Measurements from ENCODE around the gene NDRG3.
A peak's percentile ranks its signal among the peaks of the same experiment; 100 is the strongest.

NDRG3 gene

GRCh38 chr20:36770680-36771079, 24.8 kb upstream of the NDRG3 start:
- in situ Hi-C loops (cut with HindIII; ENCODE audit: low pct_ligation_motif_present, low pct_unique_long_range_greater_than_20kb, low sequenced_read_pairs), result no loop called here
- DNase-seq, result no peak

GRCh38 chr20:36768768-36769430, 23.0 kb upstream of the NDRG3 start:
- in situ Hi-C loops (cut with HindIII; ENCODE audit: low pct_ligation_motif_present, low pct_unique_long_range_greater_than_20kb, low sequenced_read_pairs), result no loop called here
- DNase-seq, result no peak

GRCh38 chr20:36761125-36761524, 15.2 kb upstream of the NDRG3 start:
- in situ Hi-C loops (cut with HindIII; ENCODE audit: low pct_ligation_motif_present, low pct_unique_long_range_greater_than_20kb, low sequenced_read_pairs), result no loop called here
- DNase-seq, result no peak

GRCh38 chr20:36760647-36761046, 14.8 kb upstream of the NDRG3 start:
- in situ Hi-C loops (cut with HindIII; ENCODE audit: low pct_ligation_motif_present, low pct_unique_long_range_greater_than_20kb, low sequenced_read_pairs), result no loop called here
- no peak for DNase-seq

- DNase-seq, result no peak
These were observed 12.4 kb upstream of the NDRG3 start for GRCh38 chr20:36758276-36758675.

GRCh38 chr20:36756496-36756895, 10.6 kb upstream of the NDRG3 start:
- in situ Hi-C loops (cut with HindIII; ENCODE audit: low pct_ligation_motif_present, low pct_unique_long_range_greater_than_20kb, low sequenced_read_pairs), result no loop called here
- DNase-seq, result no peak

More at GRCh38 chr20:36758276-36758675, 12.4 kb upstream of the NDRG3 start:
- in situ Hi-C loops (cut with HindIII; ENCODE audit: low pct_ligation_motif_present, low pct_unique_long_range_greater_than_20kb, low sequenced_read_pairs), result no loop called here

- in situ Hi-C loops (cut with HindIII; ENCODE audit: low pct_ligation_motif_present, low pct_unique_long_range_greater_than_20kb, low sequenced_read_pairs), result no loop called here
- DNase-seq, result peak; percentile 80
These were observed 8.8 kb upstream of the NDRG3 start for GRCh38 chr20:36754656-36755222.

- in situ Hi-C loops (cut with HindIII; ENCODE audit: low pct_ligation_motif_present, low pct_unique_long_range_greater_than_20kb, low sequenced_read_pairs), result no loop called here
- DNase-seq, result no peak
These were observed 6.7 kb upstream of the NDRG3 start for GRCh38 chr20:36752582-36752981.

- in situ Hi-C loops (cut with HindIII; ENCODE audit: low pct_ligation_motif_present, low pct_unique_long_range_greater_than_20kb, low sequenced_read_pairs), result no loop called here
- DNase-seq, result no peak
These were observed 510 bp downstream of the NDRG3 start for GRCh38 chr20:36745234-36745926.

- DNase-seq, result no peak
These were observed 1.1 kb downstream of the NDRG3 start for GRCh38 chr20:36744764-36745191.

GRCh38 chr20:36744243-36744642, 1.6 kb downstream of the NDRG3 start:
- in situ Hi-C loops (cut with HindIII; ENCODE audit: low pct_ligation_motif_present, low pct_unique_long_range_greater_than_20kb, low sequenced_read_pairs), result no loop called here
- DNase-seq, result no peak

More at GRCh38 chr20:36744764-36745191, 1.1 kb downstream of the NDRG3 start:
- in situ Hi-C loops (cut with HindIII; ENCODE audit: low pct_ligation_motif_present, low pct_unique_long_range_greater_than_20kb, low sequenced_read_pairs), result no loop called here

- in situ Hi-C loops (cut with HindIII; ENCODE audit: low pct_ligation_motif_present, low pct_unique_long_range_greater_than_20kb, low sequenced_read_pairs), result no loop called here
These were observed 3.3 kb downstream of the NDRG3 start for GRCh38 chr20:36742558-36742957.

GRCh38 chr20:36741072-36741471, 4.8 kb downstream of the NDRG3 start:
- in situ Hi-C loops (cut with HindIII; ENCODE audit: low pct_ligation_motif_present, low pct_unique_long_range_greater_than_20kb, low sequenced_read_pairs), result no loop called here
- no peak for DNase-seq

More at GRCh38 chr20:36742558-36742957, 3.3 kb downstream of the NDRG3 start:
- DNase-seq, result no peak

- no peak for DNase-seq
- in situ Hi-C loops (cut with HindIII; ENCODE audit: low pct_ligation_motif_present, low pct_unique_long_range_greater_than_20kb, low sequenced_read_pairs), result no loop called here
These were observed 8.7 kb downstream of the NDRG3 start for GRCh38 chr20:36737183-36737499.

- in situ Hi-C loops (cut with HindIII; ENCODE audit: low pct_ligation_motif_present, low pct_unique_long_range_greater_than_20kb, low sequenced_read_pairs), result no loop called here
- no peak for DNase-seq
These were observed 9.3 kb downstream of the NDRG3 start for GRCh38 chr20:36736451-36737182.

- no peak for DNase-seq
- in situ Hi-C loops (cut with HindIII; ENCODE audit: low pct_ligation_motif_present, low pct_unique_long_range_greater_than_20kb, low sequenced_read_pairs), result no loop called here
These were observed 13.4 kb downstream of the NDRG3 start for GRCh38 chr20:36732456-36732855.

- peak; percentile 61 for DNase-seq
- in situ Hi-C loops (cut with HindIII; ENCODE audit: low pct_ligation_motif_present, low pct_unique_long_range_greater_than_20kb, low sequenced_read_pairs), result no loop called here
These were observed 16.9 kb downstream of the NDRG3 start for GRCh38 chr20:36728986-36729385.

GRCh38 chr20:36726168-36726567, 19.7 kb downstream of the NDRG3 start:
- no peak for DNase-seq
- in situ Hi-C loops (cut with HindIII; ENCODE audit: low pct_ligation_motif_present, low pct_unique_long_range_greater_than_20kb, low sequenced_read_pairs), result no loop called here

- in situ Hi-C loops (cut with HindIII; ENCODE audit: low pct_ligation_motif_present, low pct_unique_long_range_greater_than_20kb, low sequenced_read_pairs), result no loop called here
- peak; percentile 9 for DNase-seq
These were observed 25.4 kb downstream of the NDRG3 start for GRCh38 chr20:36720510-36720909.
